ENCODE measurements around the gene NOPCHAP1.

DNA sequence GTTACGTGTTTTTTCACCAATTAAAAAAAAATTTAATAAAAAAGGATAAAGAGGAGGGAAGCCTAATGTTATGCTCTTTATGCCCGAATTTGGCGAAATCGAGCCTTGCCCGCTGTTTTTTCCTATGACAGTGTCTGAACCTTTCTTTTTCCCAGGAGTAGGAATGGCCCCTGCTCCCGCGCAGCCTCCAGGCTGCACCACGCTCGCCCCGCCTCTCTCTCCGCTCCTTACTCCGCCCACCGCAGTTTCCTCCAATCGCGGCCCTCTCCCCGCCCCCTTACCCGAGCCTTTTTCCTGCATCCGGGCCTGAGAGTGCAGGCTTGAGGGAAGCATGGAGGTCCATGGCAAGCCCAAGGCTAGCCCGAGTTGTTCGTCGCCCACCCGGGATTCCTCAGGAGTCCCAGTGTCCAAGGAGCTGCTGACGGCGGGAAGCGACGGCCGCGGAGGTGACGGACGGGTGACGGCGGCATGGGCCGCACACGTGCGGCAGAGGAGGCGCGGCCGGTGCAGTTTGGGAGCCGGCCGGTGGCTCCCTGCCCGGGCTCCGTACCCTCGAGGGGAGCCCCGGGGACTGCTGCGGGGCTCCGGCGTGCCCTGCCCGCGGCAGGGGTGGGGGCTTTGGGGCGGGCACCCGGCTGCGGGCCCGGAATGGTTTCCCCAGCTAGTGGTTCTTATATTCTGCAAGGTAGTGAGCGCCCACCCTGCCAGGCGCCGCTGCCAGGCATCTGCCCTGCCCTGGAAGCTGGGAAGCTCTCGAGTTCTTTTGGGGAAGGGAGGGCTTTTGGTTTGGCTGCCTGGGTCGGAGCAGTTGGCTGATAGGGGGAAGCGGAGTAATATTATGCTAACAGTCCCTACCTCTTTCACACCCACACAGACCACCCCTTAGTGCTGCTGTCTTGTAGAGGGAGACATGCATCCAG is at the start of gene NOPCHAP1:
- TF ChIP-seq TARDBP (IDR thresholded peaks at IDR 0.05), result no peak
- TF ChIP-seq ZNF384 (IDR thresholded peaks at IDR 0.05), result no peak
- TF ChIP-seq FOXA1 (IDR thresholded peaks at IDR 0.05), result no peak
- TF ChIP-seq SP1 (IDR thresholded peaks at IDR 0.05), result no peak
- TF ChIP-seq SUZ12 (IDR thresholded peaks at IDR 0.05), result no peak
- no peak for TF ChIP-seq FOXK2 (IDR thresholded peaks at IDR 0.05)
- no peak for TF ChIP-seq CTBP1 (IDR thresholded peaks at IDR 0.05; ENCODE audit: borderline replicate concordance)
- no peak for TF ChIP-seq FOXM1 (IDR thresholded peaks at IDR 0.05; ENCODE audit: borderline replicate concordance)
